ENCODE results near the gene DBP.
"Not testable (repeated sequence)": the region's sequence is repeated elsewhere in the genome, so short reads cannot be mapped to it uniquely, and the experiment has no call there.

Gene DBP

GRCh38 chr19:48632692-48633147 is 4.5 kb downstream of the DBP start:
- in situ Hi-C loops (cut with HindIII; ENCODE audit: low sequenced_read_pairs) = no loop called here
- no peak for DNase-seq (ENCODE audit: low read depth)
- no peak overlapping the region for H3K4me3 ChIP-seq (ENCODE audit: low read depth, low read length)
- TF ChIP-seq CTCF (IDR thresholded peaks at IDR 0.05; ENCODE audit: low read depth, low read length, missing control alignments) = no peak

GRCh38 chr19:48632286-48632685 is 4.9 kb downstream of the DBP start:
- in situ Hi-C loops (cut with HindIII; ENCODE audit: low sequenced_read_pairs); DNase-seq (ENCODE audit: low read depth); H3K4me3 ChIP-seq (ENCODE audit: low read depth, low read length): not testable (repeated sequence)

GRCh38 chr19:48631225-48631624 is 6.0 kb downstream of the DBP start:
- H3K4me3 ChIP-seq (ENCODE audit: low read depth, low read length) = no peak overlapping the region
- in situ Hi-C loops (cut with HindIII; ENCODE audit: low sequenced_read_pairs) = no loop called here
- no peak for TF ChIP-seq CTCF (IDR thresholded peaks at IDR 0.05; ENCODE audit: low read depth, low read length, missing control alignments)
- no peak for DNase-seq (ENCODE audit: low read depth)

GRCh38 chr19:48630296-48631063 is 6.7 kb downstream of the DBP start:
- no peak for DNase-seq (ENCODE audit: low read depth)
- in situ Hi-C loops (cut with HindIII; ENCODE audit: low sequenced_read_pairs) = no loop called here
- peak; percentile 21 for TF ChIP-seq CTCF (IDR thresholded peaks at IDR 0.05; ENCODE audit: low read depth, low read length, missing control alignments)
- no peak overlapping the region for H3K4me3 ChIP-seq (ENCODE audit: low read depth, low read length)

GRCh38 chr19:48629599-48630295 is 7.4 kb downstream of the DBP start:
- no peak for TF ChIP-seq CTCF (IDR thresholded peaks at IDR 0.05; ENCODE audit: low read depth, low read length, missing control alignments)
- in situ Hi-C loops (cut with HindIII; ENCODE audit: low sequenced_read_pairs) = no loop called here
- no peak for DNase-seq (ENCODE audit: low read depth)
- no peak overlapping the region for H3K4me3 ChIP-seq (ENCODE audit: low read depth, low read length)

- no peak overlapping the region for H3K4me3 ChIP-seq (ENCODE audit: low read depth, low read length)
- no peak for DNase-seq (ENCODE audit: low read depth)
- no peak for TF ChIP-seq CTCF (IDR thresholded peaks at IDR 0.05; ENCODE audit: low read depth, low read length, missing control alignments)
- in situ Hi-C loops (cut with HindIII; ENCODE audit: low sequenced_read_pairs) = no loop called here
Measured at GRCh38 chr19:48629297-48629598, 7.9 kb downstream of the DBP start.

Measured in astrocyte of the cerebellum (primary cell).